PC-9 (cell line): ENCODE results near the gene ADARB2. TPM values are rescaled to one million over a fixed set of nuclear protein-coding genes. Genes with fewer than 3 reads are reported as not detected.

ENCODE experiments used
- BruUV-seq: library from RNA; stranded (reverse); fragments of 400-500 nt; replicated peaks from 2 replicates; lab custom pipeline; 2021; lab: Mats Ljungman, UMichigan
- CTCF ChIA-PET: fragments of 300-600 bp; sonication (Branson Sonifier 250); formaldehyde crosslinking; loops from one replicate; lab custom pipeline; 2022; ENCODE audit warnings: antibody characterized with exemption; lab: Charles Lee
- POLR2A ChIA-PET: fragments of 300-600 bp; sonication (Branson Sonifier 250); formaldehyde crosslinking; loops from one replicate; lab custom pipeline; 2022; ENCODE audit warnings: antibody characterized with exemption; ENCODE audit not compliant: unreplicated experiment; lab: Charles Lee
- DNase-seq, 2 experiments: peaks; one replicate each; pipeline versions ENCODE4 v3.0.0 to v3.0.0-alpha.2; 2015 to 2022; ENCODE audit warnings: mixed read lengths in 1 of 2
- H2AFZ ChIP-seq: fragments of 200-600 bp; sonication (generic); 2 replicates; pipeline ENCODE4 v1.8.1; 2017; ENCODE audit warnings: antibody characterized with exemption
- H3F3A ChIP-seq: fragments of 200-600 bp; sonication (generic); 2 replicates; pipeline ENCODE4 v1.8.1; 2017; ENCODE audit warnings: antibody characterized with exemption, mild to moderate bottlenecking, low read depth; ENCODE audit not compliant: insufficient read depth
- H3K27ac ChIP-seq: fragments of 200-600 bp; sonication (generic); 2 replicates; pipeline ENCODE4 v1.6.1; 2016; ENCODE audit warnings: mixed run types
- H3K27me3 ChIP-seq: fragments of 200-600 bp; sonication (generic); 2 replicates; pipeline ENCODE4 v1.6.1; 2016; ENCODE audit warnings: low read depth, mixed run types; ENCODE audit not compliant: insufficient read depth
- H3K36me3 ChIP-seq: fragments of 200-600 bp; sonication (generic); 2 replicates; pipeline ENCODE4 v1.6.1; 2016; ENCODE audit warnings: low read depth, mixed run types
- H3K4me1 ChIP-seq: fragments of 200-600 bp; sonication (generic); replicated peaks from 2 replicates; pipeline ENCODE4 v1.6.1; 2016; ENCODE audit warnings: mixed run types; ENCODE audit not compliant: insufficient read depth
- H3K4me2 ChIP-seq: fragments of 200-600 bp; sonication (generic); 2 replicates; pipeline ENCODE4 v1.6.1; 2017; ENCODE audit warnings: mixed run types
- H3K4me3 ChIP-seq: fragments of 200-600 bp; sonication (generic); 2 replicates; pipeline ENCODE4 v1.6.1; 2016; ENCODE audit warnings: mixed run types
- H3K79me2 ChIP-seq: fragments of 200-600 bp; sonication (generic); 2 replicates; pipeline ENCODE4 v1.6.1; 2017; ENCODE audit warnings: low read depth, mixed run types
- H3K9me2 ChIP-seq: fragments of 200-600 bp; sonication (generic); 2 replicates; pipeline ENCODE4 v1.8.1; 2017; ENCODE audit warnings: mild to moderate bottlenecking; ENCODE audit not compliant: insufficient read depth
- H3K9me3 ChIP-seq: fragments of 200-600 bp; sonication (generic); 2 replicates; pipeline ENCODE4 v1.8.1; 2016; ENCODE audit warnings: low read depth; ENCODE audit not compliant: insufficient read depth
- H4K20me1 ChIP-seq: fragments of 200-600 bp; sonication (generic); 2 replicates; pipeline ENCODE4 v1.8.1; 2017; ENCODE audit not compliant: insufficient read depth
- CTCF ChIP-seq: fragments of 200-600 bp; sonication (generic); conservative IDR thresholded peaks from 2 replicates; pipeline ENCODE4 v1.6.1; 2017; ENCODE audit warnings: mixed run types, antibody characterized with exemption, mild to moderate bottlenecking, moderate library complexity
- EZH2 ChIP-seq: fragments of 200-600 bp; sonication (generic); IDR thresholded peaks from 2 replicates; pipeline ENCODE4 v1.8.0; 2017; ENCODE audit warnings: antibody characterized with exemption, low read depth
- intact Hi-C: fragments of 100-400 bp; cut with micrococcal nuclease; formaldehyde crosslinking; loops from one replicate; pipeline ENCODE4 v1.10.0; 2022; ENCODE audit not compliant: unreplicated experiment
- total RNA-seq: library from RNA; stranded (reverse); gene quantifications from 2 replicates; pipeline ENCODE4 v1.2.3, GENCODE V29; 2021

The ADARB2 gene
- total RNA-seq, 1 experiment from 2014 or later: not detected

DNA sequence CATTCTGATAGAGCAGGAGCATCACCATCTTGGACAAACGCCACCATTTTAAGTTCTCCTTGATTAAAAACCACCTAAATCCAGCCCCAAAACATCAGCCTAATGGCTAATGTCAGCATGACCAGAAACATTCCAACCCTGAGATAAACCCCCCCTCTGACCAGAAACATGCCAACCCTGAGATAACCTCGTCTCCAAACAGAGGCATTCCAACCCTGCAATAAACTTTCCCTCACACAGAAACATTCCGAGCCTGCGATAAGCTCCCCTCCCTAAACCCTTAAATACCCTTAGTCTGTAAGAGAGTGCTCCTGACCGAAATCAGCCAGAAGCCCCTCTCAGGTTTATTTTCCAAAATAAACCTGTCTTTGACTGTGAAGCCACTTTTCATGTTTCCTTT is 76.5 kb downstream of the ADARB2 start:
- Histone ChIP-seq H3K27ac (no peak overlapping the region), H3K9me2 (no peaks in the 10 kb centered on the region), H3K4me2 (no peak overlapping the region), H3K79me2 (no peaks in the 10 kb centered on the region), H3K27me3 (peaks cover 53% of the 10 kb centered on the region), H3K4me1 (no peaks in the 10 kb centered on the region), H2AFZ (no peak overlapping the region), H4K20me1 (no peaks in the 10 kb centered on the region), H3K4me3 (no peak overlapping the region), H3K9me3 (no peaks in the 10 kb centered on the region), H3K36me3 (no peaks in the 10 kb centered on the region), H3F3A (no peaks in the 10 kb centered on the region)
- intact Hi-C loops: no loop called here
- ChIA-PET CTCF (no interaction called here), POLR2A (no interaction called here)
- TF ChIP-seq EZH2 (no peak), CTCF (no peak)
- DNase-seq: no peak
- BruUV-seq: no TSS peak

GRCh38 chr10:1660386-1660785 is 76.9 kb downstream of the ADARB2 start:
- DNase-seq: no peak
- no peaks in the 10 kb centered on the region for H3K4me1 ChIP-seq
- no peaks in the 10 kb centered on the region for H3K36me3 ChIP-seq
- no peak for TF ChIP-seq CTCF
- TF ChIP-seq EZH2: no peak
- H2AFZ ChIP-seq: no peak overlapping the region
- CTCF ChIA-PET: no interaction called here
- H4K20me1 ChIP-seq: no peaks in the 10 kb centered on the region
- H3K27me3 ChIP-seq: peaks cover 53% of the 10 kb centered on the region
- intact Hi-C loops: no loop called here
- no peaks in the 10 kb centered on the region for H3K9me2 ChIP-seq
- H3K79me2 ChIP-seq: no peaks in the 10 kb centered on the region
- no peak overlapping the region for H3K4me2 ChIP-seq
- POLR2A ChIA-PET: no interaction called here
- H3K4me3 ChIP-seq: no peak overlapping the region
- no peaks in the 10 kb centered on the region for H3K9me3 ChIP-seq
- no peaks in the 10 kb centered on the region for H3F3A ChIP-seq
- no peak overlapping the region for H3K27ac ChIP-seq
- BruUV-seq: no TSS peak

DNA sequence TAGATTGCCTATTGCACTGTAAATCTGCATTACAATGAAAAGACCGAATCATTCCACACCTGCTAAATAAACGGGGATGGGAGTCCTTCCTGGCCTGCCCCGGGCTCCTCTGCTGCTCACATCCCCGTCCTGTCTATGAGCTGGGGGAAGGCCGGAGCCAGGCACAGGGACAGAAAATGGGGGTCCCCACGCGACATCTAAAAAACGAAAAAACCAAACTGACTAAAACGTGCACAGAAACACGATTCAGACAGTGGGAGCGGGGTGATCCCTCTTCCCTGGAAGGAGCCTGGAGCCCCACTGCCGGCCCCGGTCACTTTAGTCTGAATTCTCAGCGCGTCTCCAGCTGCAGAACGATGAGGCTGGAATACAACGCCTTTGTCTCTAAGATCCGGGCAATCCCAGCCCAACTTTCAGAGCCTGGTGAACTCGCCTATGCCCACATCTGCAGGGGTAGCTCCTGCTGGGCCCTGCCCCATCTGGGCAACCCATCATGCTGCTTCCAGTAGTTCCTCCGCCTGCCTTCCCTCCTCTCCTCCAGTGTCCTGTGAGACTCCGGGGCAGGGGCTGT is 78.0 kb downstream of the ADARB2 start:
- ChIA-PET CTCF (no interaction called here), POLR2A (no interaction called here)
- Histone ChIP-seq H4K20me1 (no peaks in the 10 kb centered on the region), H3K9me3 (no peaks in the 10 kb centered on the region), H3K36me3 (no peaks in the 10 kb centered on the region), H3K79me2 (no peaks in the 10 kb centered on the region), H3K4me1 (no peaks in the 10 kb centered on the region), H3K4me3 (no peak overlapping the region), H3K27me3 (peaks cover 51% of the 10 kb centered on the region), H3K27ac (no peak overlapping the region), H3K4me2 (no peak overlapping the region), H3K9me2 (no peaks in the 10 kb centered on the region), H2AFZ (no peak overlapping the region), H3F3A (no peaks in the 10 kb centered on the region)
- intact Hi-C loops: no loop called here
- TF ChIP-seq CTCF: no peak
- no peak for TF ChIP-seq EZH2
- no TSS peak for BruUV-seq
- DNase-seq: no peak
